SK-N-SH (cell line): Measurements from ENCODE around the gene RB1. TPM values are rescaled to one million over a fixed set of nuclear protein-coding genes. Genes with fewer than 3 reads are reported as not detected.
"Not testable (repeated sequence)": the region's sequence is repeated elsewhere in the genome, so short reads cannot be mapped to it uniquely, and the experiment has no call there.

Source experiments
- CTCF ChIA-PET: fragments of 300-600, 350-600 bp; formaldehyde crosslinking; extraction: SDS; loops from one replicate; lab custom pipeline; 2021; lab: Yijun Ruan, JAX
- POLR2A ChIA-PET: fragments of 350-600 bp; sonication (Branson Sonifier 250); formaldehyde crosslinking; extraction: SDS; loops from one replicate; lab custom pipeline; 2020; ENCODE audit warnings: antibody characterized with exemption, inconsistent platforms; lab: Yijun Ruan, JAX
- DNase-seq: peaks from one replicate; pipeline ENCODE4 v3.0.0; 2012
- H2AFZ ChIP-seq: fragments of 200-600 bp; sonication (generic); 2 replicates; pipeline ENCODE4 v1.8.1; 2016; ENCODE audit warnings: antibody characterized with exemption, mild to moderate bottlenecking, low read depth
- H3F3A ChIP-seq: fragments of 200-600 bp; sonication (generic); replicated peaks from 2 replicates; pipeline ENCODE3; 2016; ENCODE audit warnings: antibody characterized with exemption, mild to moderate bottlenecking; ENCODE audit not compliant: insufficient read depth
- H3K27ac ChIP-seq, 2 experiments: fragments of 200-500 bp in 1 of 2; fragments of 200-600 bp in 1 of 2; sonication (Bioruptor generic) in 1 of 2; sonication (generic), shearing (Covaris generic) in 1 of 2; 2 replicates each; pipeline versions ENCODE4 v1.5.1 to v1.6.1; 2014 to 2016; ENCODE audit warnings: low read depth in 2 of 2, inconsistent platforms in 1 of 2, low read length in 1 of 2, mild to moderate bottlenecking in 1 of 2, mixed read lengths in 1 of 2
- H3K27me3 ChIP-seq: fragments of 200-600 bp; sonication (generic), shearing (Covaris generic); 2 replicates; pipeline ENCODE4 v1.6.1; 2016; ENCODE audit warnings: mixed run types; ENCODE audit not compliant: insufficient read depth
- H3K36me3 ChIP-seq, 2 experiments: fragments of 200-500 bp in 1 of 2; fragments of 200-600 bp in 1 of 2; sonication (Bioruptor generic) in 1 of 2; sonication (generic) in 1 of 2; replicated peaks in 1 of 2; 2 replicates each; pipeline versions ENCODE3 to v1.5.1; 2014 to 2016; ENCODE audit warnings: low read length in 1 of 2, mild to moderate bottlenecking in 1 of 2; ENCODE audit not compliant: insufficient read depth in 2 of 2, control insufficient read depth in 1 of 2
- H3K4me1 ChIP-seq, 2 experiments: fragments of 200-500 bp in 1 of 2; fragments of 200-600 bp in 1 of 2; sonication (Bioruptor generic) in 1 of 2; sonication (generic), shearing (Covaris generic) in 1 of 2; 2 replicates each; pipeline versions ENCODE4 v1.5.1 to v1.6.1; 2014 to 2016; ENCODE audit warnings: low read depth in 1 of 2, low read length in 1 of 2, mixed run types in 1 of 2; ENCODE audit not compliant: insufficient read depth in 2 of 2, control insufficient read depth in 1 of 2
- H3K4me2 ChIP-seq: fragments of 200-600 bp; sonication (generic), shearing (Covaris generic); 2 replicates; pipeline ENCODE4 v1.6.1; 2017; ENCODE audit warnings: mixed run types
- H3K4me3 ChIP-seq, 2 experiments: fragments of 200-500 bp in 1 of 2; fragments of 200-600 bp in 1 of 2; sonication (Bioruptor generic) in 1 of 2; sonication (generic), shearing (Covaris generic) in 1 of 2; 2 replicates each; pipeline versions ENCODE4 v1.5.1 to v1.8.1; 2014 to 2016; ENCODE audit warnings: low read depth in 2 of 2, inconsistent platforms in 1 of 2, low read length in 1 of 2, mild to moderate bottlenecking in 1 of 2, mixed read lengths in 1 of 2, moderate library complexity in 1 of 2
- H3K79me2 ChIP-seq: fragments of 200-600 bp; sonication (generic); 2 replicates; pipeline ENCODE4 v1.8.1; 2017; ENCODE audit warnings: mild to moderate bottlenecking; ENCODE audit not compliant: insufficient read depth
- H3K9ac ChIP-seq: fragments of 200-600 bp; sonication (generic); 2 replicates; pipeline ENCODE4 v1.6.1; 2017; ENCODE audit warnings: mixed run types
- H3K9me2 ChIP-seq: fragments of 200-600 bp; sonication (generic); 2 replicates; pipeline ENCODE4 v1.6.1; 2017; ENCODE audit warnings: mixed run types
- H3K9me3 ChIP-seq: fragments of 200-600 bp; sonication (generic); 2 replicates; pipeline ENCODE4 v1.6.1; 2017; ENCODE audit warnings: mixed run types, mild to moderate bottlenecking, moderate library complexity
- H4K20me1 ChIP-seq: fragments of 200-600 bp; sonication (generic); 2 replicates; pipeline ENCODE4 v1.6.1; 2017; ENCODE audit warnings: mild to moderate bottlenecking, mixed run types; ENCODE audit not compliant: insufficient read depth
- CHD2 ChIP-seq: fragments of 150-350 bp; IDR thresholded peaks from 2 replicates; pipeline ENCODE4 v1.6.1; 2018; ENCODE audit warnings: low read length; ENCODE audit not compliant: partially characterized antibody
- CTCF ChIP-seq: fragments of 200-600 bp; sonication (generic); IDR thresholded peaks from 2 replicates; pipeline ENCODE4 v1.6.1; 2017; ENCODE audit warnings: antibody characterized with exemption, mild to moderate bottlenecking, moderate library complexity
- ELF1 ChIP-seq: IDR thresholded peaks from 2 replicates; pipeline ENCODE4 v1.4.0; 2012
- GATA2 ChIP-seq: sonication (generic); formaldehyde crosslinking; IDR thresholded peaks from 2 replicates; pipeline ENCODE4 v1.5.0; 2020; ENCODE audit warnings: mild to moderate bottlenecking, missing genetic modification reagents
- JUND ChIP-seq: IDR thresholded peaks from 2 replicates; pipeline ENCODE4 v1.4.0; 2012
- MEF2A ChIP-seq: IDR thresholded peaks from 2 replicates; pipeline ENCODE4 v1.4.0; 2012; ENCODE audit warnings: low read depth, borderline replicate concordance
- NRF1 ChIP-seq: IDR thresholded peaks from 2 replicates; pipeline ENCODE4 v1.6.1; 2012; ENCODE audit warnings: low read depth, mild to moderate bottlenecking, low read length
- REST ChIP-seq: IDR thresholded peaks from 2 replicates; pipeline ENCODE4 v1.6.1; 2012; ENCODE audit warnings: mild to moderate bottlenecking, low read depth, low read length, moderate library complexity
- SIN3A ChIP-seq: IDR thresholded peaks from 2 replicates; pipeline ENCODE4 v1.6.1; 2012; ENCODE audit warnings: low read depth, mild to moderate bottlenecking, low read length, moderate library complexity, borderline replicate concordance
- SMC3 ChIP-seq: IDR thresholded peaks from 2 replicates; pipeline ENCODE4 v1.6.1; 2012; ENCODE audit warnings: low read depth, low read length, improper control_type of control experiment
- TAF1 ChIP-seq: IDR thresholded peaks from 2 replicates; pipeline ENCODE4 v1.6.1; 2012; ENCODE audit warnings: low read depth, mild to moderate bottlenecking, low read length, moderate library complexity, borderline replicate concordance
- WGBS: methylation state at CpG from one replicate; pipeline ENCODE4 v1.1.6; 2017; ENCODE audit warnings: low lambda C conversion rate; 5-methylcytosine and 5-hydroxymethylcytosine counted together
- polyA plus RNA-seq, 3 experiments: library from polyadenylated mRNA; depleted of rRNA; stranded (reverse); fragments of >200 nt; gene quantifications; 2 replicates each; pipeline ENCODE4 v1.2.3, GENCODE V29; 2012

RB1 gene
- polyA plus RNA-seq, 1 of the 3 experiments (the other 2 are of a cell fraction), result 11.5 TPM

- Histone ChIP-seq H3K9me2 (no peaks in the 10 kb centered on the region), H3F3A (no peaks in the 10 kb centered on the region), H3K27me3 (no peaks in the 10 kb centered on the region), H3K4me3 (no peak overlapping the region), H3K9me3 (no peaks in the 10 kb centered on the region; the same call in 1 of the 2 replicates), H3K4me1 (no peaks in the 10 kb centered on the region; a peak in 2 of 4 replicates), H3K36me3 (peaks cover 0 to 35% of the 10 kb centered on the region in 2 experiments), H3K79me2 (no peaks in the 10 kb centered on the region), H4K20me1 (no peaks in the 10 kb centered on the region), H3K9ac (no peak overlapping the region), H2AFZ (no peak overlapping the region), H3K27ac (no peak overlapping the region), H3K4me2 (no peak overlapping the region)
- ChIA-PET POLR2A (no interaction called here), CTCF (no interaction called here)
- 91% methylated on average over 2 of the region's 2 CpGs for WGBS
- no peak for DNase-seq
- TF ChIP-seq SIN3A (no peak), MEF2A (no peak), CTCF (no peak), GATA2 (no peak), SMC3 (no peak), ELF1 (no peak), TAF1 (no peak), CHD2 (no peak), JUND (no peak), REST (no peak), NRF1 (no peak)
These were observed 112.0 kb downstream of the RB1 start for GRCh38 chr13:48415516-48415915.

- H4K20me1 ChIP-seq, H3K4me2 ChIP-seq, H3K4me3 ChIP-seq, DNase-seq, H3K27me3 ChIP-seq, POLR2A ChIA-PET, CTCF ChIA-PET, H3K9ac ChIP-seq, H2AFZ ChIP-seq, H3K4me1 ChIP-seq, H3K9me3 ChIP-seq, H3K27ac ChIP-seq, H3F3A ChIP-seq, H3K79me2 ChIP-seq, H3K9me2 ChIP-seq: not testable (repeated sequence)
- 98% methylated on average over 5 of the region's 5 CpGs for WGBS
- H3K36me3 ChIP-seq, result peaks cover 0 to 13% of the 10 kb centered on the region in 2 experiments
These were observed 118.5 kb downstream of the RB1 start for GRCh38 chr13:48422003-48422402.
